ENCODE measurements around the gene CLDN4.
A peak's percentile ranks its signal among the peaks of the same experiment; 100 is the strongest.

Gene CLDN4

GRCh38 chr7:73823257-73823656 lies 7.5 kb upstream of the CLDN4 start:
- H3K27me3 ChIP-seq (ENCODE audit: control insufficient read depth in 2 of 2, insufficient read depth in 2 of 2, low read length in 2 of 2) = peaks cover 0 to 3% of the 10 kb centered on the region in 2 donors
- peak overlapping the region; percentile 30 to 48 for H3K4me3 ChIP-seq (ENCODE audit: low read length in 2 of 2)
- peaks cover 43 to 50% of the 10 kb centered on the region in 2 donors for H3K4me1 ChIP-seq (ENCODE audit: control insufficient read depth in 2 of 2, insufficient read depth in 2 of 2, low read length in 2 of 2)
- no peaks in the 10 kb centered on the region for H3K36me3 ChIP-seq (ENCODE audit: control insufficient read depth in 2 of 2, insufficient read depth in 2 of 2, low read length in 2 of 2)
- H3K9ac ChIP-seq (ENCODE audit: low read depth in 1 of 2, low read length in 2 of 2) = peak overlapping the region; percentile 76 to 86
- H3K27ac ChIP-seq (ENCODE audit: low read depth in 2 of 2, low read length in 2 of 2) = peak overlapping the region; percentile 95
- H3K9me3 ChIP-seq (ENCODE audit: control insufficient read depth in 2 of 2, low read length in 2 of 2) = no peaks in the 10 kb centered on the region

- H3K27ac ChIP-seq (ENCODE audit: low read depth in 2 of 2, low read length in 2 of 2) = peak overlapping the region; percentile 95
- peak overlapping the region; percentile 24 to 76 for H3K9ac ChIP-seq (ENCODE audit: low read depth in 1 of 2, low read length in 2 of 2)
- H3K27me3 ChIP-seq (ENCODE audit: control insufficient read depth in 2 of 2, insufficient read depth in 2 of 2, low read length in 2 of 2) = peaks cover 0 to 3% of the 10 kb centered on the region in 2 donors
- H3K36me3 ChIP-seq (ENCODE audit: control insufficient read depth in 2 of 2, insufficient read depth in 2 of 2, low read length in 2 of 2) = no peaks in the 10 kb centered on the region
- no peak overlapping the region for H3K4me3 ChIP-seq (ENCODE audit: low read length in 2 of 2)
- H3K4me1 ChIP-seq (ENCODE audit: control insufficient read depth in 2 of 2, insufficient read depth in 2 of 2, low read length in 2 of 2) = peaks cover 49 to 58% of the 10 kb centered on the region in 2 donors
- no peaks in the 10 kb centered on the region for H3K9me3 ChIP-seq (ENCODE audit: control insufficient read depth in 2 of 2, low read length in 2 of 2)
Measured at GRCh38 chr7:73823873-73824592, 6.8 kb upstream of the CLDN4 start.

GRCh38 chr7:73824986-73825385 lies 5.8 kb upstream of the CLDN4 start:
- H3K9me3 ChIP-seq (ENCODE audit: control insufficient read depth in 2 of 2, low read length in 2 of 2) = no peaks in the 10 kb centered on the region
- H3K27ac ChIP-seq (ENCODE audit: low read depth in 2 of 2, low read length in 2 of 2) = no peak overlapping the region
- H3K36me3 ChIP-seq (ENCODE audit: control insufficient read depth in 2 of 2, insufficient read depth in 2 of 2, low read length in 2 of 2) = no peaks in the 10 kb centered on the region
- H3K9ac ChIP-seq (ENCODE audit: low read depth in 1 of 2, low read length in 2 of 2) = no peak overlapping the region
- H3K27me3 ChIP-seq (ENCODE audit: control insufficient read depth in 2 of 2, insufficient read depth in 2 of 2, low read length in 2 of 2) = peaks cover 0 to 3% of the 10 kb centered on the region in 2 donors
- H3K4me1 ChIP-seq (ENCODE audit: control insufficient read depth in 2 of 2, insufficient read depth in 2 of 2, low read length in 2 of 2) = peaks cover 57 to 66% of the 10 kb centered on the region in 2 donors
- H3K4me3 ChIP-seq (ENCODE audit: low read length in 2 of 2) = no peak overlapping the region

GRCh38 chr7:73827567-73828106 lies 3.2 kb upstream of the CLDN4 start:
- Histone ChIP-seq H3K27me3 (ENCODE audit: control insufficient read depth in 2 of 2, insufficient read depth in 2 of 2, low read length in 2 of 2) (peaks cover 0 to 3% of the 10 kb centered on the region in 2 donors), H3K9ac (ENCODE audit: low read depth in 1 of 2, low read length in 2 of 2) (peak overlapping the region; percentile 75 to 86), H3K36me3 (ENCODE audit: control insufficient read depth in 2 of 2, insufficient read depth in 2 of 2, low read length in 2 of 2) (peaks cover 7 to 8% of the 10 kb centered on the region in 2 donors), H3K27ac (ENCODE audit: low read depth in 2 of 2, low read length in 2 of 2) (peak overlapping the region; percentile 99 to 100), H3K4me1 (ENCODE audit: control insufficient read depth in 2 of 2, insufficient read depth in 2 of 2, low read length in 2 of 2) (peaks cover 55 to 62% of the 10 kb centered on the region in 2 donors), H3K9me3 (ENCODE audit: control insufficient read depth in 2 of 2, low read length in 2 of 2) (no peaks in the 10 kb centered on the region), H3K4me3 (ENCODE audit: low read length in 2 of 2) (peak overlapping the region; percentile 54 to 58)

GRCh38 chr7:73828107-73828803 lies 2.5 kb upstream of the CLDN4 start:
- H3K27me3 ChIP-seq (ENCODE audit: control insufficient read depth in 2 of 2, insufficient read depth in 2 of 2, low read length in 2 of 2) = peaks cover 0 to 3% of the 10 kb centered on the region in 2 donors
- peak overlapping the region; percentile 99 to 100 for H3K27ac ChIP-seq (ENCODE audit: low read depth in 2 of 2, low read length in 2 of 2)
- H3K4me3 ChIP-seq (ENCODE audit: low read length in 2 of 2) = peak overlapping the region; percentile 84 to 89
- H3K9ac ChIP-seq (ENCODE audit: low read depth in 1 of 2, low read length in 2 of 2) = peak overlapping the region; percentile 58 to 99
- H3K36me3 ChIP-seq (ENCODE audit: control insufficient read depth in 2 of 2, insufficient read depth in 2 of 2, low read length in 2 of 2) = peaks cover 7 to 8% of the 10 kb centered on the region in 2 donors
- H3K9me3 ChIP-seq (ENCODE audit: control insufficient read depth in 2 of 2, low read length in 2 of 2) = no peaks in the 10 kb centered on the region
- H3K4me1 ChIP-seq (ENCODE audit: control insufficient read depth in 2 of 2, insufficient read depth in 2 of 2, low read length in 2 of 2) = peaks cover 49 to 58% of the 10 kb centered on the region in 2 donors

- peaks cover 7 to 8% of the 10 kb centered on the region in 2 donors for H3K36me3 ChIP-seq (ENCODE audit: control insufficient read depth in 2 of 2, insufficient read depth in 2 of 2, low read length in 2 of 2)
- H3K27ac ChIP-seq (ENCODE audit: low read depth in 2 of 2, low read length in 2 of 2) = peak overlapping the region; percentile 99 to 100
- H3K9me3 ChIP-seq (ENCODE audit: control insufficient read depth in 2 of 2, low read length in 2 of 2) = no peaks in the 10 kb centered on the region
- peaks cover 0 to 3% of the 10 kb centered on the region in 2 donors for H3K27me3 ChIP-seq (ENCODE audit: control insufficient read depth in 2 of 2, insufficient read depth in 2 of 2, low read length in 2 of 2)
- H3K9ac ChIP-seq (ENCODE audit: low read depth in 1 of 2, low read length in 2 of 2) = peak overlapping the region; percentile 58 to 99
- H3K4me1 ChIP-seq (ENCODE audit: control insufficient read depth in 2 of 2, insufficient read depth in 2 of 2, low read length in 2 of 2) = peaks cover 43 to 56% of the 10 kb centered on the region in 2 donors
- peak overlapping the region; percentile 84 to 89 for H3K4me3 ChIP-seq (ENCODE audit: low read length in 2 of 2)
Measured at GRCh38 chr7:73828972-73829371, 1.8 kb upstream of the CLDN4 start.

GRCh38 chr7:73829505-73829904 lies 1.3 kb upstream of the CLDN4 start:
- H3K9ac ChIP-seq (ENCODE audit: low read depth in 1 of 2, low read length in 2 of 2) = peak overlapping the region; percentile 58 to 99
- H3K36me3 ChIP-seq (ENCODE audit: control insufficient read depth in 2 of 2, insufficient read depth in 2 of 2, low read length in 2 of 2) = peaks cover 7 to 8% of the 10 kb centered on the region in 2 donors
- H3K27ac ChIP-seq (ENCODE audit: low read depth in 2 of 2, low read length in 2 of 2) = peak overlapping the region; percentile 99 to 100
- H3K4me1 ChIP-seq (ENCODE audit: control insufficient read depth in 2 of 2, insufficient read depth in 2 of 2, low read length in 2 of 2) = peaks cover 41 to 51% of the 10 kb centered on the region in 2 donors
- peak overlapping the region; percentile 84 to 89 for H3K4me3 ChIP-seq (ENCODE audit: low read length in 2 of 2)
- peaks cover 0 to 3% of the 10 kb centered on the region in 2 donors for H3K27me3 ChIP-seq (ENCODE audit: control insufficient read depth in 2 of 2, insufficient read depth in 2 of 2, low read length in 2 of 2)
- no peaks in the 10 kb centered on the region for H3K9me3 ChIP-seq (ENCODE audit: control insufficient read depth in 2 of 2, low read length in 2 of 2)

- Histone ChIP-seq H3K9ac (ENCODE audit: low read depth in 1 of 2, low read length in 2 of 2) (peak overlapping the region; percentile 99), H3K4me3 (ENCODE audit: low read length in 2 of 2) (peak overlapping the region; percentile 84 to 89), H3K27ac (ENCODE audit: low read depth in 2 of 2, low read length in 2 of 2) (peak overlapping the region; percentile 99 to 100)
Measured at GRCh38 chr7:73829921-73830680, 695 bp upstream of the CLDN4 start.

GRCh38 chr7:73831584-73831833 lies 713 bp downstream of the CLDN4 start:
- peaks cover 7 to 8% of the 10 kb centered on the region in 2 donors for H3K36me3 ChIP-seq (ENCODE audit: control insufficient read depth in 2 of 2, insufficient read depth in 2 of 2, low read length in 2 of 2)
- peak overlapping the region; percentile 99 to 100 for H3K27ac ChIP-seq (ENCODE audit: low read depth in 2 of 2, low read length in 2 of 2)
- H3K9ac ChIP-seq (ENCODE audit: low read depth in 1 of 2, low read length in 2 of 2) = peak overlapping the region; percentile 99
- H3K9me3 ChIP-seq (ENCODE audit: control insufficient read depth in 2 of 2, low read length in 2 of 2) = no peaks in the 10 kb centered on the region
- peaks cover 0 to 3% of the 10 kb centered on the region in 2 donors for H3K27me3 ChIP-seq (ENCODE audit: control insufficient read depth in 2 of 2, insufficient read depth in 2 of 2, low read length in 2 of 2)
- peaks cover 28 to 42% of the 10 kb centered on the region in 2 donors for H3K4me1 ChIP-seq (ENCODE audit: control insufficient read depth in 2 of 2, insufficient read depth in 2 of 2, low read length in 2 of 2)
- H3K4me3 ChIP-seq (ENCODE audit: low read length in 2 of 2) = peak overlapping the region; percentile 89 to 92

More at GRCh38 chr7:73829921-73830680, 695 bp upstream of the CLDN4 start:
- Histone ChIP-seq H3K4me1 (ENCODE audit: control insufficient read depth in 2 of 2, insufficient read depth in 2 of 2, low read length in 2 of 2) (peaks cover 39 to 51% of the 10 kb centered on the region in 2 donors), H3K27me3 (ENCODE audit: control insufficient read depth in 2 of 2, insufficient read depth in 2 of 2, low read length in 2 of 2) (peaks cover 0 to 3% of the 10 kb centered on the region in 2 donors), H3K36me3 (ENCODE audit: control insufficient read depth in 2 of 2, insufficient read depth in 2 of 2, low read length in 2 of 2) (peaks cover 7 to 8% of the 10 kb centered on the region in 2 donors), H3K9me3 (ENCODE audit: control insufficient read depth in 2 of 2, low read length in 2 of 2) (no peaks in the 10 kb centered on the region)

All from mucosa of rectum (tissue), 2 donors.